ENCODE data around the gene DIP2B.

- TF ChIP-seq CTCF (CRISPR knock-in tag; IDR thresholded peaks at IDR 0.05), result no peak
- TF ChIP-seq ZNF501 (CRISPR knock-in tag; IDR thresholded peaks at IDR 0.05), result no peak
- TF ChIP-seq ZNF563 (CRISPR knock-in tag; IDR thresholded peaks at IDR 0.05), result no peak
- TF ChIP-seq SMAD1 (CRISPR knock-in tag; IDR thresholded peaks at IDR 0.05; ENCODE audit: borderline replicate concordance, low read depth), result no peak
- TF ChIP-seq MTA1 (CRISPR knock-in tag; IDR thresholded peaks at IDR 0.05; ENCODE audit: borderline replicate concordance), result no peak
- TF ChIP-seq MIXL1 (CRISPR knock-in tag; IDR thresholded peaks at IDR 0.05), result no peak
- no peak for TF ChIP-seq POLR2G (IDR thresholded peaks at IDR 0.05; ENCODE audit: low read depth, low read length)
- TF ChIP-seq MAX (IDR thresholded peaks at IDR 0.05), result no peak
- no peak for TF ChIP-seq ZNF225 (CRISPR knock-in tag; IDR thresholded peaks at IDR 0.05)
- TF ChIP-seq CBX5 (CRISPR knock-in tag; IDR thresholded peaks at IDR 0.05; ENCODE audit: borderline replicate concordance), result no peak
- no peak for TF ChIP-seq POLR2AphosphoS5 (IDR thresholded peaks at IDR 0.05; ENCODE audit: low read depth, low read length)
- TF ChIP-seq KDM3A (CRISPR knock-in tag; IDR thresholded peaks at IDR 0.05; ENCODE audit: low read depth), result no peak
- no peak for TF ChIP-seq MYNN (CRISPR knock-in tag; IDR thresholded peaks at IDR 0.05; ENCODE audit: low read depth)
- TF ChIP-seq RELA (CRISPR knock-in tag; IDR thresholded peaks at IDR 0.05), result no peak
Measured at GRCh38 chr12:50574601-50575348, 70.0 kb downstream of the DIP2B start.
